Adrenal gland (tissue), 5 donors: ENCODE results near the gene JSRP1.

ENCODE experiments used
- CTCF ChIP-seq, 6 experiments: fragments of 450-650 bp in 4 of 6; fragments of 200-600 bp in 2 of 6; sonication (generic) in 1 of 6; IDR thresholded peaks; 1 replicate in 5 of 6; 2 replicates in 1 of 6; pipeline versions ENCODE4 v1.5.1 to v1.8.0; 2016 to 2021; ENCODE audit warnings: antibody characterized with exemption in 6 of 6, mild to moderate bottlenecking in 2 of 6, moderate library complexity in 1 of 6
- POLR2A ChIP-seq, 2 donors: fragments of 450-650 bp; IDR thresholded peaks; one replicate each; pipeline ENCODE4 v1.6.1; 2017; ENCODE audit warnings: antibody characterized with exemption in 2 of 2, mild to moderate bottlenecking in 2 of 2, moderate library complexity in 1 of 2
- donor health status: DM: no; HTN: no; CAD: no.

GRCh38 chr19:2302319-2303210 lies 46.3 kb upstream of the JSRP1 start:
- no peak for TF ChIP-seq CTCF (IDR thresholded peaks at IDR 0.05)
- no peak for TF ChIP-seq POLR2A (IDR thresholded peaks at IDR 0.05)
